CD4-positive, alpha-beta T cell (primary cell): ENCODE measurements around the gene VEPH1. TPM values are rescaled to one million over a fixed set of nuclear protein-coding genes. Genes with fewer than 3 reads are reported as not detected.

Experiments used
- ATAC-seq: fragments of 200-7000 bp; cut with Tn5 transposase; one replicate; pipeline ENCODE4 v1.10.0; 2022; ENCODE audit warnings: mild to moderate bottlenecking; ENCODE audit not compliant: poor library complexity
- CTCF ChIA-PET: fragments of 350-600 bp; sonication (Branson Sonifier 250); formaldehyde crosslinking; loops from one replicate; lab custom pipeline; 2021; ENCODE audit warnings: antibody characterized with exemption, inconsistent platforms; lab: Charles Lee
- POLR2A ChIA-PET: fragments of 350-600 bp; sonication (Branson Sonifier 250); formaldehyde crosslinking; loops from one replicate; lab custom pipeline; 2021; ENCODE audit warnings: antibody characterized with exemption, inconsistent platforms; lab: Charles Lee
- DNase-seq, 14 experiments: peaks; one replicate each; pipeline ENCODE4 v3.0.0-alpha.2; 2013 to 2020; ENCODE audit warnings: mixed read lengths in 2 of 14
- H3K27ac ChIP-seq, 2 donors: one replicate each; pipeline versions ENCODE4 v1.5.1 to v1.7.0; 2013; ENCODE audit warnings: low read length in 2 of 2, low read depth in 1 of 2, mild to moderate bottlenecking in 1 of 2
- H3K27me3 ChIP-seq, 2 experiments: 1 replicate in 1 of 2; 2 replicates in 1 of 2; pipeline versions ENCODE4 v1.6.1 to v1.7.0; 2013; ENCODE audit warnings: low read length in 2 of 2, control low read depth in 1 of 2, mild to moderate bottlenecking in 1 of 2, moderate library complexity in 1 of 2; ENCODE audit not compliant: insufficient read depth in 2 of 2, control insufficient read depth in 1 of 2
- H3K36me3 ChIP-seq: one replicate; pipeline ENCODE4 v1.6.1; 2013; ENCODE audit warnings: low read length, control low read depth; ENCODE audit not compliant: insufficient read depth
- H3K4me1 ChIP-seq: one replicate; pipeline ENCODE4 v1.6.1; 2013; ENCODE audit warnings: low read length, control low read depth; ENCODE audit not compliant: insufficient read depth
- H3K4me3 ChIP-seq: one replicate; pipeline ENCODE4 v1.5.1; 2013; ENCODE audit warnings: mild to moderate bottlenecking, low read length, moderate library complexity
- H3K9me3 ChIP-seq, 2 experiments: 1 replicate in 1 of 2; 2 replicates in 1 of 2; pipeline versions ENCODE4 v1.6.1 to v1.7.0; 2013; ENCODE audit warnings: low read length in 2 of 2, mild to moderate bottlenecking in 2 of 2, control low read depth in 1 of 2, moderate library complexity in 1 of 2; ENCODE audit not compliant: control insufficient read depth in 1 of 2, insufficient read depth in 1 of 2
- H3K27ac Mint-ChIP-seq: one replicate; pipeline ENCODE4 v1.8.0; 2020; ENCODE audit warnings: mixed read lengths
- H3K27me3 Mint-ChIP-seq: one replicate; pipeline ENCODE4 v1.8.0; 2021; ENCODE audit warnings: mixed read lengths
- H3K36me3 Mint-ChIP-seq: one replicate; pipeline ENCODE4 v1.8.0; 2021; ENCODE audit warnings: low read depth, mixed read lengths
- H3K4me1 Mint-ChIP-seq: one replicate; pipeline ENCODE4 v1.8.0; 2021; ENCODE audit warnings: low read depth, mixed read lengths
- H3K4me3 Mint-ChIP-seq: one replicate; pipeline ENCODE4 v1.8.0; 2020; ENCODE audit warnings: mild to moderate bottlenecking, mixed read lengths
- H3K9me3 Mint-ChIP-seq: one replicate; pipeline ENCODE4 v1.8.0; 2020; ENCODE audit warnings: mixed read lengths
- intact Hi-C, 2 experiments: fragments of 100-400 bp; cut with DNase I in 1 of 2; cut with micrococcal nuclease in 1 of 2; formaldehyde crosslinking; loops; one replicate each; pipeline versions ENCODE4 v1.15.1 to v1.9.0; 2023 to 2025; cut with DNase I, micrococcal nuclease
- total RNA-seq, 174 experiments: library from RNA in 2 of 174; stranded (reverse) in 2 of 174; gene quantifications; one replicate each; pipeline ENCODE4 v1.2.3 and lab custom pipeline; 2021 to 2026
- TF ChIP-seq, protein P1 (sequence below): fragments of 200-600 bp; IDR thresholded peaks from one replicate; pipeline ENCODE4 v1.8.0; 2022; ENCODE audit warnings: antibody characterized with exemption, mild to moderate bottlenecking

Gene VEPH1
- total RNA-seq, 2 experiments from 2014 or later: not detected

DNA sequence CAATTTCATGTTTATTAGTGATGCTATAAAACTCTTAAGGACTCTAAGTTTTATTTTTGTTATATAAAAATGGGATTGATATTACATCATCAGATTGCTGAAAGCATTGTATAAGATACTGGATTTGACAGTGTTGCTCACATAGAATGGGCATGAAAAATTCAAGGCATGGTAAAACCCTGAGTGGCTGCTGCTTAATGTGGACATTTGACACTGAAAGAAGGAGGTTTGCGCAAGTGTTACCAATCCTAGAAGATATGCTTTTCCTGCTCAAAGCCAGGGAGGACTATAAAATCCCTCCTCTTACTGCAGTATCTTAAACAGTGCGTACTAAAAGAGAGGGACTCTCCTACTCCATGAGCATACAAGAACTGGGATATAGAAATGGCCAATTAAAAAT lies 132.3 kb downstream of the VEPH1 start:
- DNase-seq (no peak), ATAC-seq (no peak)
- no peak overlapping the region for H3K4me3 ChIP-seq
- Mint-ChIP-seq H3K4me3 (no peak overlapping the region), H3K36me3 (no peaks in the 10 kb centered on the region), H3K27ac (no peak overlapping the region), H3K4me1 (no peaks in the 10 kb centered on the region), H3K9me3 (no peaks in the 10 kb centered on the region), H3K27me3 (no peaks in the 10 kb centered on the region)
- intact Hi-C loops: no loop called here
- POLR2A ChIA-PET: no interaction called here
- no peaks in the 10 kb centered on the region for H3K9me3 ChIP-seq
- no peak overlapping the region for H3K27ac ChIP-seq
- no peaks in the 10 kb centered on the region for H3K27me3 ChIP-seq
- no peaks in the 10 kb centered on the region for H3K4me1 ChIP-seq
- TF ChIP-seq, protein P1, sequence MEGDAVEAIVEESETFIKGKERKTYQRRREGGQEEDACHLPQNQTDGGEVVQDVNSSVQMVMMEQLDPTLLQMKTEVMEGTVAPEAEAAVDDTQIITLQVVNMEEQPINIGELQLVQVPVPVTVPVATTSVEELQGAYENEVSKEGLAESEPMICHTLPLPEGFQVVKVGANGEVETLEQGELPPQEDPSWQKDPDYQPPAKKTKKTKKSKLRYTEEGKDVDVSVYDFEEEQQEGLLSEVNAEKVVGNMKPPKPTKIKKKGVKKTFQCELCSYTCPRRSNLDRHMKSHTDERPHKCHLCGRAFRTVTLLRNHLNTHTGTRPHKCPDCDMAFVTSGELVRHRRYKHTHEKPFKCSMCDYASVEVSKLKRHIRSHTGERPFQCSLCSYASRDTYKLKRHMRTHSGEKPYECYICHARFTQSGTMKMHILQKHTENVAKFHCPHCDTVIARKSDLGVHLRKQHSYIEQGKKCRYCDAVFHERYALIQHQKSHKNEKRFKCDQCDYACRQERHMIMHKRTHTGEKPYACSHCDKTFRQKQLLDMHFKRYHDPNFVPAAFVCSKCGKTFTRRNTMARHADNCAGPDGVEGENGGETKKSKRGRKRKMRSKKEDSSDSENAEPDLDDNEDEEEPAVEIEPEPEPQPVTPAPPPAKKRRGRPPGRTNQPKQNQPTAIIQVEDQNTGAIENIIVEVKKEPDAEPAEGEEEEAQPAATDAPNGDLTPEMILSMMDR: no peak
- CTCF ChIA-PET: no interaction called here
- no peaks in the 10 kb centered on the region for H3K36me3 ChIP-seq

DNA sequence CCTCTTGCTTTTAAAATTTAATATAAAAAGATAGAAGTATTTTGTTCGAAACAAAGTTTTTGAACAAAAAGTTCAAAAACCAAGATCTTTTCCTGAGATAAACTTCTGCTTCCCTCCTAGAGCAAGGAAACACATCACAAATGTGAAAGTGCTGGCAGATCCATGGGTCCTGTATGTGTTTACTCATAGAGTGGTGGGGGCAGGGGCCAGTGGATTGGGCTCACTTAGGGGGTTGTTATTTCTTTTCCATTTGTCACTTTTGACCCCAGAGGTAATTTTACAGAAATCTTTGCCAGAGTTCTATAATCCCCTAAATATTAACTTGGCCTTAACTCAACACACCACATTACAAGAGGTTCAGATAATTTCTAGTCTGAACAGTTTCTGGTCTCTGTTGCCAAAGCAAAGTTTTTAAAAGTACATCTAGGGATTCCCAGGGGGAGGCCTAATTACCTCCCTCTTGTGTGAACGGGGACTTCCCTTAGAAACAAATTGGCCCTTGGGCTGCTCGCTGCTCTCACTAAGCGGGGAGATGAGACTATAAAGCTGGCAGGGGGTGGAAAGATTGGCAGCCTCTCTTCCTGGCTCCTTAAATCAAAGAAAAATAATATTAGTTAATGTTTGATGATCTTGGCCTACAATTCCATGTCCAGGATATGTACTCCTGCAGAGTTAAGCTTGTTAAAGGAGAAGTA lies 133.3 kb downstream of the VEPH1 start:
- no peaks in the 10 kb centered on the region for H3K36me3 Mint-ChIP-seq
- Histone ChIP-seq H3K27ac (no peak overlapping the region), H3K4me3 (no peak overlapping the region), H3K9me3 (no peaks in the 10 kb centered on the region), H3K27me3 (no peaks in the 10 kb centered on the region), H3K36me3 (no peaks in the 10 kb centered on the region), H3K4me1 (no peaks in the 10 kb centered on the region)
- ChIA-PET CTCF (no interaction called here), POLR2A (no interaction called here)
- H3K27me3 Mint-ChIP-seq: no peaks in the 10 kb centered on the region
- no peak overlapping the region for H3K4me3 Mint-ChIP-seq
- no peak overlapping the region for H3K27ac Mint-ChIP-seq
- no peaks in the 10 kb centered on the region for H3K9me3 Mint-ChIP-seq
- H3K4me1 Mint-ChIP-seq: no peaks in the 10 kb centered on the region
- intact Hi-C loops: no loop called here
- TF ChIP-seq, protein P1: no peak
- no peak for DNase-seq
- no peak for ATAC-seq

DNA sequence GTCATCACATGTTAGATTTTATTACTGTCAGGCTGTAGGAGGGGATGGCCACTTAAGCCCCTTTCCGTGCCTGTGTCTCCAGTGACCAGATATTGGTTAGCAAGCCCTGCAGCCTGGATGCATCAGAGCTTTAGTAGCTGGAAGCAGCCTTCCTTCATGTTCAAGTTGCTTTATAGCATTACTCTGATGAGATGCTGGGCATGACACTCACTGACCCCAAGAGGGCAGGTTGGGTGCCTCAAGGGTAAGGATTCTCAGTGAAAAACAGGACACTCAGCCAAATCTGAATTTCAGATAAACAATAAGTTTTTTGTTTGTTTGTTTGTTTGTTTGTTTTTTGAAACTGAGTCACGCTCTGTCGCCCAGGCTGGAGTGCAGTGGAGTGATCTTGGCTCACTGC lies 135.0 kb downstream of the VEPH1 start:
- TF ChIP-seq, protein P1: no peak
- H3K36me3 Mint-ChIP-seq: no peaks in the 10 kb centered on the region
- Histone ChIP-seq H3K9me3 (no peaks in the 10 kb centered on the region), H3K27me3 (no peaks in the 10 kb centered on the region), H3K27ac (no peak overlapping the region), H3K4me1 (no peaks in the 10 kb centered on the region), H3K36me3 (no peaks in the 10 kb centered on the region), H3K4me3 (no peak overlapping the region)
- DNase-seq (no peak), ATAC-seq (no peak)
- POLR2A ChIA-PET: no interaction called here
- no peaks in the 10 kb centered on the region for H3K4me1 Mint-ChIP-seq
- no peaks in the 10 kb centered on the region for H3K9me3 Mint-ChIP-seq
- H3K27me3 Mint-ChIP-seq: no peaks in the 10 kb centered on the region
- H3K27ac Mint-ChIP-seq: no peak overlapping the region
- CTCF ChIA-PET: no interaction called here
- intact Hi-C loops: no loop called here
- H3K4me3 Mint-ChIP-seq: no peak overlapping the region
